GM20000 (cell line): ENCODE data around the gene KCNT2.

Source experiments
- DNase-seq: peaks from one replicate; pipeline ENCODE4 v3.0.0; 2012; ENCODE audit warnings: low spot score
- CTCF ChIP-seq: IDR thresholded peaks from 2 replicates; pipeline ENCODE4 v1.5.1; 2012; ENCODE audit warnings: mild to moderate bottlenecking, control low read depth; ENCODE audit errors: extremely low read depth, missing control alignments

KCNT2 gene

GRCh38 chr1:196385109-196385508, 223.1 kb downstream of the KCNT2 start:
- DNase-seq: no peak
- TF ChIP-seq CTCF: no peak

- no peak for DNase-seq
- no peak for TF ChIP-seq CTCF
Observed at GRCh38 chr1:196382383-196382782, 225.9 kb downstream of the KCNT2 start.

GRCh38 chr1:196381544-196381943, 226.7 kb downstream of the KCNT2 start:
- TF ChIP-seq CTCF: no peak
- no peak for DNase-seq

GRCh38 chr1:196380316-196380715, 227.9 kb downstream of the KCNT2 start:
- no peak for DNase-seq
- TF ChIP-seq CTCF: no peak

- no peak for TF ChIP-seq CTCF
- DNase-seq: no peak
Observed at GRCh38 chr1:196377811-196378210, 230.4 kb downstream of the KCNT2 start.

GRCh38 chr1:196376630-196377328, 231.5 kb downstream of the KCNT2 start:
- no peak for TF ChIP-seq CTCF
- DNase-seq: no peak

- TF ChIP-seq CTCF: no peak
- DNase-seq: no peak
Observed at GRCh38 chr1:196373798-196374197, 234.4 kb downstream of the KCNT2 start.
